ENCODE results near the gene GALNT18. TPM values are rescaled to one million over a fixed set of nuclear protein-coding genes. Genes with fewer than 3 reads are reported as not detected.

GALNT18 gene
- total and polyA plus RNA-seq, 2 donors (not counting 3 experiments of a cell fraction or from before 2014, with no cell fraction given), result 0.17 to 0.18 TPM

GRCh38 chr11:11237070-11237832 lies 384.6 kb downstream of the GALNT18 start:
- ChIA-PET POLR2A (no interaction called here), CTCF (no interaction called here)
- Histone ChIP-seq H3K79me2 (ENCODE audit: control insufficient read depth, insufficient read depth, low read length) (no peaks in the 10 kb centered on the region), H4K20me1 (replicated peaks; ENCODE audit: control insufficient read depth, extremely low read depth, insufficient read depth, low read length) (no peaks in the 10 kb centered on the region), H3K4me2 (ENCODE audit: insufficient read depth, low read length) (no peak overlapping the region), H3K9ac (replicated peaks; ENCODE audit: extremely low read depth, insufficient read depth, low read length) (no peak overlapping the region), H3K4me3 (replicated peaks in 1 of 3; ENCODE audit: insufficient read depth in 1 of 3, low read depth in 1 of 3, low read length in 3 of 3) (no peak overlapping the region), H3K9me1 (replicated peaks; ENCODE audit: control insufficient read depth, extremely low read depth, insufficient read depth, low read length) (no peaks in the 10 kb centered on the region), H3K27me3 (ENCODE audit: control insufficient read depth in 2 of 2, insufficient read depth in 2 of 2, low read length in 2 of 2) (no peaks in the 10 kb centered on the region), H2AFZ (ENCODE audit: low read depth, low read length) (no peak overlapping the region), H3K9me3 (replicated peaks; ENCODE audit: control insufficient read depth, insufficient read depth, low read length) (no peaks in the 10 kb centered on the region), H3K27ac (ENCODE audit: insufficient read depth, low read depth, low read length) (no peak overlapping the region), H3K4me1 (ENCODE audit: control insufficient read depth, extremely low read depth, insufficient read depth, low read length) (no peaks in the 10 kb centered on the region), H3K36me3 (ENCODE audit: control insufficient read depth in 2 of 2, extremely low read depth in 1 of 2, insufficient read depth in 2 of 2, low read length in 2 of 2) (no peaks in the 10 kb centered on the region)
- BruUV-seq (replicated peaks), result no TSS peak
- DNase-seq (ENCODE audit: low read depth, low spot score), result no peak
- dilution Hi-C loops (cut with MboI; ENCODE audit: extremely low pct_ligation_motif_present, low sequenced_read_pairs), result no loop called here
- FAIRE-seq, result no peak
- intact Hi-C loops (cut with micrococcal nuclease), result no loop called here
- no peak for TF ChIP-seq POLR2AphosphoS5 (IDR thresholded peaks at IDR 0.05; ENCODE audit: insufficient read depth, low read depth, low read length)
- no peak for TF ChIP-seq MYC (IDR thresholded peaks at IDR 0.05; ENCODE audit: low read depth, low read length)
- TF ChIP-seq POLR2A (IDR thresholded peaks at IDR 0.05; ENCODE audit: low read depth, low read length), result no peak
- TF ChIP-seq JUN (IDR thresholded peaks at IDR 0.05; ENCODE audit: borderline replicate concordance, insufficient read depth, insufficient read length, low read depth), result no peak
- TF ChIP-seq, protein P1, sequence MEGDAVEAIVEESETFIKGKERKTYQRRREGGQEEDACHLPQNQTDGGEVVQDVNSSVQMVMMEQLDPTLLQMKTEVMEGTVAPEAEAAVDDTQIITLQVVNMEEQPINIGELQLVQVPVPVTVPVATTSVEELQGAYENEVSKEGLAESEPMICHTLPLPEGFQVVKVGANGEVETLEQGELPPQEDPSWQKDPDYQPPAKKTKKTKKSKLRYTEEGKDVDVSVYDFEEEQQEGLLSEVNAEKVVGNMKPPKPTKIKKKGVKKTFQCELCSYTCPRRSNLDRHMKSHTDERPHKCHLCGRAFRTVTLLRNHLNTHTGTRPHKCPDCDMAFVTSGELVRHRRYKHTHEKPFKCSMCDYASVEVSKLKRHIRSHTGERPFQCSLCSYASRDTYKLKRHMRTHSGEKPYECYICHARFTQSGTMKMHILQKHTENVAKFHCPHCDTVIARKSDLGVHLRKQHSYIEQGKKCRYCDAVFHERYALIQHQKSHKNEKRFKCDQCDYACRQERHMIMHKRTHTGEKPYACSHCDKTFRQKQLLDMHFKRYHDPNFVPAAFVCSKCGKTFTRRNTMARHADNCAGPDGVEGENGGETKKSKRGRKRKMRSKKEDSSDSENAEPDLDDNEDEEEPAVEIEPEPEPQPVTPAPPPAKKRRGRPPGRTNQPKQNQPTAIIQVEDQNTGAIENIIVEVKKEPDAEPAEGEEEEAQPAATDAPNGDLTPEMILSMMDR (IDR thresholded peaks at IDR 0.05; ENCODE audit: extremely low read depth in 1 of 2, insufficient read depth in 1 of 2, low read depth in 1 of 2, low read length in 2 of 2), result no peak
- no peak for TF ChIP-seq FOS (IDR thresholded peaks at IDR 0.05; ENCODE audit: borderline replicate concordance, insufficient read depth, low read length)
- no peak for TF ChIP-seq MAX (IDR thresholded peaks at IDR 0.05; ENCODE audit: insufficient read depth, insufficient read length)
- TF ChIP-seq EZH2 (IDR thresholded peaks at IDR 0.05; ENCODE audit: borderline replicate concordance, low read depth, low read length, severe bottlenecking), result no peak
- TF ChIP-seq GATA2 (IDR thresholded peaks at IDR 0.05; ENCODE audit: insufficient read depth, insufficient read length, low read depth, low read length), result no peak

All from endothelial cell of umbilical vein (primary cell).